ENCODE data around the gene MAFG. TPM values are rescaled to one million over a fixed set of nuclear protein-coding genes. Genes with fewer than 3 reads are reported as not detected.

MAFG gene
- total RNA-seq, 1 donor from 2014 or later, result 23.6 TPM

DNA sequence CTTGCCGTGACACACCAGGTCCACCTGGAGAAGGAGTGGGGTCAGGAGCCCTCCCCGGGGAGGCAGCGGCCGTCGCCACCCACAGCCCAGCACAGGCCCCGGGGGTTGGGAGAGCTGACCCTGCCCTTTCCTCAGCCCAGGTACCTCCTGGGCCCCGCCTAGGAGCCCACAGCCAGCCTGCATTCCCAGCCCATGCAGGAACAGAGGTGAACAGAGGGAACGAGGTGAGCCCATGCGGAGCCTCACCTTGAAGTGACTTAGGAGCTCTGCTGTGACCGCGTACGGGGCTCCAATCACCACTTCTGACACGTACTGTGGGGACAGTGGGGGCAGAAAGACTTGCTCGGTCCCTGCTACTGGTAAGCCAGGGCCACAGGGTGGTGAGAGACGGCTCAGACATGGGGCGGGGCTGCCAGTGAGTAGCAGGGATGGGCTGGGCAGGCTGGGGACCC is 22.1 kb downstream of the MAFG start:
- Mint-ChIP-seq H3K27ac (ENCODE audit: unreplicated experiment) (no peak overlapping the region), H3K27me3 (ENCODE audit: unreplicated experiment) (peaks cover 12% of the 10 kb centered on the region), H3K36me3 (ENCODE audit: low read depth, unreplicated experiment) (peaks cover 7% of the 10 kb centered on the region), H3K4me3 (ENCODE audit: unreplicated experiment) (no peak overlapping the region), H3K9me3 (ENCODE audit: unreplicated experiment) (no peaks in the 10 kb centered on the region), H3K4me1 (ENCODE audit: unreplicated experiment) (no peaks in the 10 kb centered on the region)
- DNase-seq (ENCODE audit: low spot score), result no peak
- TF ChIP-seq CTCF (IDR thresholded peaks at IDR 0.05; ENCODE audit: unreplicated experiment), result no peak

- peaks cover 11% of the 10 kb centered on the region for H3K36me3 Mint-ChIP-seq (ENCODE audit: low read depth, unreplicated experiment)
- no peak for DNase-seq (ENCODE audit: low spot score)
- no peak overlapping the region for H3K4me3 Mint-ChIP-seq (ENCODE audit: unreplicated experiment)
- H3K9me3 Mint-ChIP-seq (ENCODE audit: unreplicated experiment), result no peaks in the 10 kb centered on the region
- no peaks in the 10 kb centered on the region for H3K4me1 Mint-ChIP-seq (ENCODE audit: unreplicated experiment)
- peaks cover 14% of the 10 kb centered on the region for H3K27me3 Mint-ChIP-seq (ENCODE audit: unreplicated experiment)
- no peak overlapping the region for H3K27ac Mint-ChIP-seq (ENCODE audit: unreplicated experiment)
- no peak for TF ChIP-seq CTCF (IDR thresholded peaks at IDR 0.05; ENCODE audit: unreplicated experiment)
Measured at GRCh38 chr17:81904600-81905423, 22.7 kb downstream of the MAFG start.

DNA sequence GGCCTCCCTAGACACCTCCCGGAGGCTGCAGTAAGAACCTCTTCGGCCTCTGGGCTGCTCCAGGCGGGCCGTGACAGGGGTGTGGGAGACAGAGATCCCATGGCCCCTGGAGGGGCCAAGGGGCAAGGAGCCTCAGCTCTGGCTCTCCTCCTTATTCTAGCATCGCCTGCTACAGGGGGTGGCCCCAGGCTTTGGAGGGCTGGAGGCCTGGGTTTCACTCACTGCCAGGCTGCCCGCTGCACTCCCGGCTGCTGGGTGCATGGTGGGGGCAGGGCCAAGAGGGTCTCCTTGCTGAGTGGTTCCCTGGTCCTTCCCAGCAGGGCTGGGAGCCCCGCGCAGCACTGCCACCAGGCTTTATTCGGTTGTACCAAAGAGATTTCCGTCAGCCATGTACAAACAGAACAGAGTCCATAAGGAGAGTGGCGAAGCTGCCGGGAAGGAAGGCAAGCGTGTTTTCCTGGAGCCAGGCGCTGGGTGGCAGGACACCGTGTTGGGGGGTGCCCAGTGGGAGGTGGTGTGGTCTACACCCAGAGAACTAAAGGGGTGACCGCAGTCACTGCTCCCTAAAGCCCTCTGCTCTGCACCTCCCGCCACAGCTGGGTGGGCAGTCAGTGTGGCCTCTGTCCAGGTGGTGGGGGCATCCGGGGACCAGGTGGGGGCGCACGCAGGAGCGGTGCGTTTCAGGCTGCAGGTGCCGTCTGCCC is 23.5 kb downstream of the MAFG start:
- H3K36me3 Mint-ChIP-seq (ENCODE audit: low read depth, unreplicated experiment), result peaks cover 11% of the 10 kb centered on the region
- no peak for TF ChIP-seq CTCF (IDR thresholded peaks at IDR 0.05; ENCODE audit: unreplicated experiment)
- DNase-seq (ENCODE audit: low spot score), result no peak
- H3K4me3 Mint-ChIP-seq (ENCODE audit: unreplicated experiment), result no peak overlapping the region
- no peaks in the 10 kb centered on the region for H3K4me1 Mint-ChIP-seq (ENCODE audit: unreplicated experiment)
- no peak overlapping the region for H3K27ac Mint-ChIP-seq (ENCODE audit: unreplicated experiment)
- H3K27me3 Mint-ChIP-seq (ENCODE audit: unreplicated experiment), result peaks cover 14% of the 10 kb centered on the region
- no peaks in the 10 kb centered on the region for H3K9me3 Mint-ChIP-seq (ENCODE audit: unreplicated experiment)

GRCh38 chr17:81903415-81903831 is 24.1 kb downstream of the MAFG start:
- H3K4me1 Mint-ChIP-seq (ENCODE audit: unreplicated experiment), result no peaks in the 10 kb centered on the region
- no peak for DNase-seq (ENCODE audit: low spot score)
- H3K27me3 Mint-ChIP-seq (ENCODE audit: unreplicated experiment), result peaks cover 14% of the 10 kb centered on the region
- H3K36me3 Mint-ChIP-seq (ENCODE audit: low read depth, unreplicated experiment), result peaks cover 11% of the 10 kb centered on the region
- H3K27ac Mint-ChIP-seq (ENCODE audit: unreplicated experiment), result no peak overlapping the region
- TF ChIP-seq CTCF (IDR thresholded peaks at IDR 0.05; ENCODE audit: unreplicated experiment), result no peak
- H3K4me3 Mint-ChIP-seq (ENCODE audit: unreplicated experiment), result no peak overlapping the region
- H3K9me3 Mint-ChIP-seq (ENCODE audit: unreplicated experiment), result no peaks in the 10 kb centered on the region
